K562 (cell line): ENCODE results near the gene PSMA8. TPM values are rescaled to one million over a fixed set of nuclear protein-coding genes. Genes with fewer than 3 reads are reported as not detected.

Experiments used
- CCNT2 ChIP-seq: IDR thresholded peaks from 2 replicates; pipeline ENCODE4 v1.6.1; 2011; ENCODE audit warnings: borderline replicate concordance, low read depth, mild to moderate bottlenecking, moderate library complexity, mixed read lengths, low read length; ENCODE audit not compliant: insufficient read length; ENCODE audit errors: extremely low read depth
- CREB1 ChIP-seq, 2 experiments: sonication (generic) in 1 of 2; formaldehyde crosslinking in 1 of 2; IDR thresholded peaks; 2 replicates each; pipeline versions ENCODE4 v1.6.1 to v1.8.0; 2012 to 2022; ENCODE audit warnings: inconsistent platforms in 1 of 2, mild to moderate bottlenecking in 1 of 2, missing genetic modification reagents in 1 of 2, moderate library complexity in 1 of 2
- GTF2E2 ChIP-seq: fragments of 200-800 bp; sonication (Bioruptor generic); IDR thresholded peaks from 2 replicates; pipeline ENCODE4 v1.6.1; 2016; ENCODE audit warnings: missing genetic modification characterization, missing compliant biosample characterization
- HNRNPK ChIP-seq: fragments of 200-400 bp; formaldehyde crosslinking; IDR thresholded peaks from one replicate; pipeline ENCODE4 v1.6.1; 2018; ENCODE audit warnings: mild to moderate bottlenecking, low read depth, low read length; ENCODE audit not compliant: poor library complexity, severe bottlenecking
- KAT2B ChIP-seq: IDR thresholded peaks from one replicate; pipeline ENCODE4 v1.6.1; 2012; ENCODE audit warnings: low read depth, mild to moderate bottlenecking, control low read depth, inconsistent platforms, low read length, moderate library complexity
- RAD21 ChIP-seq, 2 experiments: fragments of 250-450 bp in 1 of 2; fragments of 450-650 bp in 1 of 2; sonication (Bioruptor Pico) in 1 of 2; formaldehyde crosslinking in 1 of 2; IDR thresholded peaks in 1 of 2; conservative IDR thresholded peaks in 1 of 2; 2 replicates each; pipeline versions ENCODE4 v1.4.0 to v1.8.0; 2020 to 2022; ENCODE audit warnings: mild to moderate bottlenecking in 2 of 2, moderate library complexity in 1 of 2
- RB1 ChIP-seq: fragments of 450-650 bp; IDR thresholded peaks from 2 replicates; pipeline ENCODE4 v1.6.1; 2017; ENCODE audit warnings: low read depth, mild to moderate bottlenecking
- SAFB ChIP-seq: fragments of 200-400 bp; formaldehyde crosslinking; IDR thresholded peaks from 2 replicates; pipeline ENCODE4 v1.6.1; 2017; ENCODE audit warnings: low read depth, low read length, borderline replicate concordance
- USF1 ChIP-seq: sonication (generic); formaldehyde crosslinking; IDR thresholded peaks from 2 replicates; pipeline ENCODE4 v1.9.0; 2022; ENCODE audit warnings: mild to moderate bottlenecking, missing genetic modification reagents
- ZNF184 ChIP-seq: sonication (generic); formaldehyde crosslinking; IDR thresholded peaks from 2 replicates; pipeline ENCODE4 v1.5.0; 2020; ENCODE audit warnings: missing genetic modification reagents
- ZNF232 ChIP-seq: sonication (generic); formaldehyde crosslinking; IDR thresholded peaks from 2 replicates; pipeline ENCODE4 v1.8.0; 2022; ENCODE audit warnings: mild to moderate bottlenecking, missing genetic modification reagents
- ZNF274 ChIP-seq: IDR thresholded peaks from 2 replicates; pipeline ENCODE4 v1.6.1; 2011; ENCODE audit warnings: low read depth, mild to moderate bottlenecking, low read length, moderate library complexity, borderline replicate concordance
- ZNF311 ChIP-seq: fragments of 250-450 bp; sonication (Bioruptor Pico); IDR thresholded peaks from 2 replicates; pipeline ENCODE4 v1.4.0; 2020; ENCODE audit warnings: mild to moderate bottlenecking, moderate library complexity
- ZNF584 ChIP-seq: fragments of 200-800 bp; sonication (Bioruptor generic); IDR thresholded peaks from 2 replicates; pipeline ENCODE4 v1.6.1; 2016; ENCODE audit warnings: low read depth, mild to moderate bottlenecking, missing genetic modification characterization, missing compliant biosample characterization
- polyA plus RNA-seq, 8 experiments: library from polyadenylated mRNA; depleted of rRNA in 4 of 8; stranded (reverse) in 5 of 8; unstranded in 3 of 8; fragments of >200 nt; fragmentation: Nextera tagmentation in 2 of 8; fragmentation: Illumina TruSeq in 1 of 8; extraction: Ambion mirVana in 2 of 8; extraction: Trizol in 1 of 8; gene quantifications; 2 replicates each; pipeline versions ENCODE4 v1.2.1 to v1.2.3, GENCODE V29; 2011 to 2014; ENCODE audit warnings: inconsistent platforms in 1 of 8, missing spikeins in 1 of 8
- total RNA-seq, 7 experiments: library from RNA; depleted of rRNA in 6 of 7; stranded (reverse); fragments of >200 nt in 6 of 7; fragmentation: Illumina TruSeq in 2 of 7; extraction: Trizol in 2 of 7; gene quantifications; 2 replicates each; pipeline versions ENCODE4 v1.2.1 to v1.2.3, GENCODE V29; 2011 to 2021; ENCODE audit warnings: low replicate concordance in 1 of 7
- TF ChIP-seq, protein P1 (sequence below): fragments of 250-450 bp; sonication (Bioruptor Pico); IDR thresholded peaks from 2 replicates; pipeline ENCODE4 v1.5.0; 2021; ENCODE audit warnings: mild to moderate bottlenecking, moderate library complexity
- TF ChIP-seq, protein P2 (sequence below): fragments of 250-450 bp; sonication (Bioruptor Pico); IDR thresholded peaks from 2 replicates; pipeline ENCODE4 v1.4.0; 2020

The PSMA8 gene
- total and polyA plus RNA-seq, 9 of the 15 experiments (the other 6 are each of a cell fraction or from before 2014, with no cell fraction given), result not detected

DNA sequence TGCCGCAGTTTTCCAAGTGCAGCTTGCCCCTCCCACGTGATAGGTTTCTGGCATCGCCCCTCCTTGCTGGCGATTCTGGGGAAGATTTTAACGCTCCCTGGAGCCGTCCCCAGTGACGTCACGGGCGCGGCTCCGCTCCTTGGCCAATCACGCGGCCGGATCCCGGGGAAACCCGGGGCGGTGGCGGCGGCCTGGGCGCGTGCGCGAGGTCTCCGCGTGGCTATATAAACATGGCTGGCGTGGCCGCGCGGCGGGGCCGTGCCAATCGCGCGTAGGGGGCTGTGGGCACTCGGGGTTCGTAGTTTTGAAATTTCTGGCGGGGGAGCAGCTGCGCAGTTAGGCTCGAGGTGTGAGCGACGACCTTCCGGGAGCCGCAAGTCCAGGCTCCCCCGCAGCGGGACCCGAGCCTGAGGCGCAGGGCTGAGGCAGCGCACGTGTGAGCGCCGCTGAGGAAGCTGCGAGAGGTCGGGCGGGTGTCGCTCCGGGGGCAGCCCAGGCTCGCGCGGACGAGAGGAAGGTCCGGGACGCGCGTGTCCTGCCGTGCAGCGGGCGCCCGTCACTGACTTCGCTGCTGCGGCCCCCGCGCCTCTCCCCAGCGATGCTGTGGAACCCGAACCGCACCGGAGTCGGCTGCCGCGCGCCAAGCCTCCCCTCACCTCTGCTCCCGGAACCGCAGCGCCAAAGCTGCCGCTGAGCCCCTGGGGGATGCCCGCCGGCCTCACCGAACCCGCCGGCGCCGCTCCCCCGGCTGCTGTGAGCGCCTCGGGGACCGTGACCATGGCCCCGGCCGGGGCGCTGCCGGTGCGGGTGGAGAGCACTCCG lies 92.8 kb downstream of the PSMA8 start, which contains the start of gene TAF4B (continued):
- TF ChIP-seq, protein P1, sequence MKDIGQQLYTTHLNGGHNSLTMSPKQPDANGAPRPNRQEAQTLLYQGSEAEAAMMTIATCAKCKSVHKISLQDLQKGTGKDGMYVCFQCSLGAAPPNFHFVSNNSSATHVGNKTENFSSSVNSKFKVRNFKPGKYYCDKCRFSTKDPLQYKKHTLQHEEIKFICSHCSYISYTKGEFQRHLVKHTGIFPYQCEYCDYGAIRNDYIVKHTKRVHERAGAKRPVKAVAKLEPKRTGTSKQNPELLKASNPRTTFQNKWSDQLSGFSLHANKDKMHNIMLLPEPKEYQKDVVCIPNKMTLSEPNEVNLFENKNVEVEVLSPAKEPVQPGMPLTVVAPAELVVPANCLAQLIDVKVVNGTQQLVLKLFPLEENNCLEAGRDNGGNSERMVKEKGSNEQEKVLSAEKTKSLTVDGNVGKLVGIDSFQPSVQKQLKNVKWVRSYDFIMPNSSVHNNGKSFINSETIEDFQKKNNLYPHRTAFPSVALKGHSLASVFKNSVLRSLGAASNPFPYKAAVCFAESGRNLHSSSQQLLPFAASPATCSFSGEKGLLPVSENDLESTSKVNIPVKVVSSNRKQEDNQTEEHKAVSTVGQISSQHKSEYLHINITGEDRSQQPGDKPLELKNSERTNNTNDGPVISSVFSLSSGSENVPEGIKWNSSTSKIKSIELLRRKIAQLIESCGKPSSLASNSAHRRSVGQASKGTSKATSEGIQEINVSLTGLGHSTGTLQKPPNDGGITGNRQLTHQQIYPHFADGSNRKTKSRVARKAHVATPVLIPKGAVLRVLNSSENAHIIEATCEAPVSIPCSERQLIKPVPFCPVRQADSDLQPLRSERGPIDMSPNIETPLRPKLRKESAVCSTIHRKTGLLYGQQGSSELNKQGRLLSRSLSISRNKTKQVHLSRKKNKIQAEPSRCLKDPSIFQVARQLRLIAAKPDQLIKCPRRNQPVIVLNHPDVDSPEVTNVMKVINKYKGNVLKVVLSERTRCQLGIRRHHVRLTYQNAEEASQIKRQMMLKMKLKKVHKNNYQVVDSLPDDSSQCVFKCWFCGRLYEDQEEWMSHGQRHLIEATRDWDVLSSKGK (CRISPR knock-in tag), result no peak
- no peak for TF ChIP-seq KAT2B
- peak; percentile 87 for TF ChIP-seq USF1 (CRISPR knock-in tag)
- TF ChIP-seq ZNF232 (CRISPR knock-in tag), result peak; percentile 91; the same call in 1 of the 2 replicates
- peak; percentile 88 for TF ChIP-seq CCNT2
- TF ChIP-seq ZNF311 (CRISPR knock-in tag), result no peak
- peak; percentile 84 for TF ChIP-seq SAFB
- no peak for TF ChIP-seq GTF2E2 (tag)
- TF ChIP-seq HNRNPK, result no peak
- peak; percentile 84 for TF ChIP-seq CREB1 (IDR thresholded peaks at IDR 0.05)
- TF ChIP-seq CREB1 (CRISPR knock-in tag; IDR thresholded peaks at IDR 0.05), result peak; percentile 93
- TF ChIP-seq ZNF184 (CRISPR knock-in tag), result no peak
- TF ChIP-seq RB1, result 0 out of 2 replicates have a peak, but pooled peaks have one; percentile 46
- TF ChIP-seq ZNF584 (CRISPR knock-in tag), result no peak
- TF ChIP-seq RAD21 (CRISPR knock-in tag; conservative IDR thresholded peaks at IDR 0.05 in 1 of 2, IDR thresholded peaks at IDR 0.05 in 1 of 2), result no peak
- TF ChIP-seq, protein P2, sequence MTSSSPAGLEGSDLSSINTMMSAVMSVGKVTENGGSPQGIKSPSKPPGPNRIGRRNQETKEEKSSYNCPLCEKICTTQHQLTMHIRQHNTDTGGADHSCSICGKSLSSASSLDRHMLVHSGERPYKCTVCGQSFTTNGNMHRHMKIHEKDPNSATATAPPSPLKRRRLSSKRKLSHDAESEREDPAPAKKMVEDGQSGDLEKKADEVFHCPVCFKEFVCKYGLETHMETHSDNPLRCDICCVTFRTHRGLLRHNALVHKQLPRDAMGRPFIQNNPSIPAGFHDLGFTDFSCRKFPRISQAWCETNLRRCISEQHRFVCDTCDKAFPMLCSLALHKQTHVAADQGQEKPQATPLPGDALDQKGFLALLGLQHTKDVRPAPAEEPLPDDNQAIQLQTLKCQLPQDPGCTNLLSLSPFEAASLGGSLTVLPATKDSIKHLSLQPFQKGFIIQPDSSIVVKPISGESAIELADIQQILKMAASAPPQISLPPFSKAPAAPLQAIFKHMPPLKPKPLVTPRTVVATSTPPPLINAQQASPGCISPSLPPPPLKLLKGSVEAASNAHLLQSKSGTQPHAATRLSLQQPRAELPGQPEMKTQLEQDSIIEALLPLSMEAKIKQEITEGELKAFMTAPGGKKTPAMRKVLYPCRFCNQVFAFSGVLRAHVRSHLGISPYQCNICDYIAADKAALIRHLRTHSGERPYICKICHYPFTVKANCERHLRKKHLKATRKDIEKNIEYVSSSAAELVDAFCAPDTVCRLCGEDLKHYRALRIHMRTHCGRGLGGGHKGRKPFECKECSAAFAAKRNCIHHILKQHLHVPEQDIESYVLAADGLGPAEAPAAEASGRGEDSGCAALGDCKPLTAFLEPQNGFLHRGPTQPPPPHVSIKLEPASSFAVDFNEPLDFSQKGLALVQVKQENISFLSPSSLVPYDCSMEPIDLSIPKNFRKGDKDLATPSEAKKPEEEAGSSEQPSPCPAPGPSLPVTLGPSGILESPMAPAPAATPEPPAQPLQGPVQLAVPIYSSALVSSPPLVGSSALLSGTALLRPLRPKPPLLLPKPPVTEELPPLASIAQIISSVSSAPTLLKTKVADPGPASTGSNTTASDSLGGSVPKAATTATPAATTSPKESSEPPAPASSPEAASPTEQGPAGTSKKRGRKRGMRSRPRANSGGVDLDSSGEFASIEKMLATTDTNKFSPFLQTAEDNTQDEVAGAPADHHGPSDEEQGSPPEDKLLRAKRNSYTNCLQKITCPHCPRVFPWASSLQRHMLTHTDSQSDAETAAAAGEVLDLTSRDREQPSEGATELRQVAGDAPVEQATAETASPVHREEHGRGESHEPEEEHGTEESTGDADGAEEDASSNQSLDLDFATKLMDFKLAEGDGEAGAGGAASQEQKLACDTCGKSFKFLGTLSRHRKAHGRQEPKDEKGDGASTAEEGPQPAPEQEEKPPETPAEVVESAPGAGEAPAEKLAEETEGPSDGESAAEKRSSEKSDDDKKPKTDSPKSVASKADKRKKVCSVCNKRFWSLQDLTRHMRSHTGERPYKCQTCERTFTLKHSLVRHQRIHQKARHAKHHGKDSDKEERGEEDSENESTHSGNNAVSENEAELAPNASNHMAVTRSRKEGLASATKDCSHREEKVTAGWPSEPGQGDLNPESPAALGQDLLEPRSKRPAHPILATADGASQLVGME (CRISPR knock-in tag), result peak; percentile 19; the same call in 1 of the 2 replicates
- no peak for TF ChIP-seq ZNF274
